Measurements from ENCODE around the gene PRKG1.

PRKG1 gene

DNA sequence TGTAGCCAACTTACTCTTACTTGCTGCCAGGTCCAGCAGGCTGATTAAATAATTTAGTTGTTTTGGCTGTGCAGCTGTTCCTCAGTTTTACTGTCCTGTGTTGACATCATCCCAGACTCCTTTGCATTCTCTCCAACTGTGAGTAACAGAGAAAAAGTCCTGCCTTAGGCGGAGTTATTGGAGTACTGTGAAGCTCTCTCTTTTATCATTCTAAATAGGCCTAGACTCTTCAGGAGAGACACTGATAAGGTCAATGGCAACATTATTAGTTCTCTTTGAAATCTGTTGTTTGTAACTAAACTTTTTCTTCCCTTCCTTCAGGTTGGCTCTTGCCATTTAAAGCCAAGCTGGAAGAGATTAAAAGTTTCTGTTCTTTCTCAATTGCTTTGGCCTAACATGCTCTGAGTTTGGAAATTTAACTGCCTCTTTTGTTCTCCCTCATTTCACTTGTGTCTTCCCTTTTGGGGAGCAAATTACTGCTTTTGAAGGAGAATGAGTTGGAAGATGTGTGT, 840.8 kb downstream of the PRKG1 start:
- Histone ChIP-seq H3K27me3 (ENCODE audit: insufficient read depth, poor library complexity, severe bottlenecking) (no peaks in the 10 kb centered on the region), H3K27ac (replicated peaks) (no peak overlapping the region), H3K4me3 (replicated peaks; ENCODE audit: insufficient read depth, low read length) (no peak overlapping the region)
- no peak for DNase-seq (ENCODE audit: low read depth in 1 of 2, low spot score in 1 of 2)
- no peak for TF ChIP-seq SPI1 (IDR thresholded peaks at IDR 0.05; ENCODE audit: borderline replicate concordance, low read depth)

- TF ChIP-seq, protein P1, sequence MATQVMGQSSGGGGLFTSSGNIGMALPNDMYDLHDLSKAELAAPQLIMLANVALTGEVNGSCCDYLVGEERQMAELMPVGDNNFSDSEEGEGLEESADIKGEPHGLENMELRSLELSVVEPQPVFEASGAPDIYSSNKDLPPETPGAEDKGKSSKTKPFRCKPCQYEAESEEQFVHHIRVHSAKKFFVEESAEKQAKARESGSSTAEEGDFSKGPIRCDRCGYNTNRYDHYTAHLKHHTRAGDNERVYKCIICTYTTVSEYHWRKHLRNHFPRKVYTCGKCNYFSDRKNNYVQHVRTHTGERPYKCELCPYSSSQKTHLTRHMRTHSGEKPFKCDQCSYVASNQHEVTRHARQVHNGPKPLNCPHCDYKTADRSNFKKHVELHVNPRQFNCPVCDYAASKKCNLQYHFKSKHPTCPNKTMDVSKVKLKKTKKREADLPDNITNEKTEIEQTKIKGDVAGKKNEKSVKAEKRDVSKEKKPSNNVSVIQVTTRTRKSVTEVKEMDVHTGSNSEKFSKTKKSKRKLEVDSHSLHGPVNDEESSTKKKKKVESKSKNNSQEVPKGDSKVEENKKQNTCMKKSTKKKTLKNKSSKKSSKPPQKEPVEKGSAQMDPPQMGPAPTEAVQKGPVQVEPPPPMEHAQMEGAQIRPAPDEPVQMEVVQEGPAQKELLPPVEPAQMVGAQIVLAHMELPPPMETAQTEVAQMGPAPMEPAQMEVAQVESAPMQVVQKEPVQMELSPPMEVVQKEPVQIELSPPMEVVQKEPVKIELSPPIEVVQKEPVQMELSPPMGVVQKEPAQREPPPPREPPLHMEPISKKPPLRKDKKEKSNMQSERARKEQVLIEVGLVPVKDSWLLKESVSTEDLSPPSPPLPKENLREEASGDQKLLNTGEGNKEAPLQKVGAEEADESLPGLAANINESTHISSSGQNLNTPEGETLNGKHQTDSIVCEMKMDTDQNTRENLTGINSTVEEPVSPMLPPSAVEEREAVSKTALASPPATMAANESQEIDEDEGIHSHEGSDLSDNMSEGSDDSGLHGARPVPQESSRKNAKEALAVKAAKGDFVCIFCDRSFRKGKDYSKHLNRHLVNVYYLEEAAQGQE (IDR thresholded peaks at IDR 0.05; ENCODE audit: insufficient replicate concordance, low read depth), result no peak
- no peak for TF ChIP-seq SPI1 (IDR thresholded peaks at IDR 0.05; ENCODE audit: borderline replicate concordance, low read depth)
- TF ChIP-seq CTCF (IDR thresholded peaks at IDR 0.05; ENCODE audit: insufficient read depth, low read length), result no peak
- no peak for TF ChIP-seq POLR2AphosphoS5 (IDR thresholded peaks at IDR 0.05; ENCODE audit: low read depth)
- no peak for TF ChIP-seq GABPA (IDR thresholded peaks at IDR 0.05; ENCODE audit: low read depth)
- Histone ChIP-seq H3K27ac (replicated peaks) (no peak overlapping the region), H3K4me3 (replicated peaks; ENCODE audit: insufficient read depth, low read length) (no peak overlapping the region), H3K27me3 (ENCODE audit: insufficient read depth, poor library complexity, severe bottlenecking) (no peaks in the 10 kb centered on the region)
- DNase-seq (ENCODE audit: low read depth in 1 of 2, low spot score in 1 of 2), result no peak
Measured at GRCh38 chr10:51918440-51918839, 844.2 kb downstream of the PRKG1 start.

DNA sequence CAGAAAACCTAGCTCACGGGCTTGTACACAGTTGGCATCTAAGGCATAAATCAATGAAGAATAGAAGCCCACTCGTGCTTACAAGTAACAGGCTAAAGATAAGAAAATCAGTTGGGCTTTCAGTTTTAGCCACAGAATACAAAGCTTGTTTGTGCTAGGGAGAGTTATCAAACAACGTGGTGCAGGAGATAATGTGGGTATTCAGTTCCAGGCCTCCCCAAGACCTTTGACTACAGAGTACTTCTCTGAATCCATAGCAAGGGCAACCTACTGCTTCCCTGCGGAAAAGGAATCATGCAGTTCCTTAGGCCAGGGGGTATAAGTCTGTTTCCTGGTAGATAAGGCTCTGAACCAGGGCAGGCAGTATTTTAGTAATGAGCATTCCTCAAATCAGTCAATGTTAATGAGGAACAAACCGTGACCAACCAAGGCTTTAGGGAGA, 844.6 kb downstream of the PRKG1 start:
- TF ChIP-seq POLR2AphosphoS5 (IDR thresholded peaks at IDR 0.05; ENCODE audit: low read depth) (no peak), SPI1 (IDR thresholded peaks at IDR 0.05; ENCODE audit: borderline replicate concordance, low read depth) (no peak), GABPA (IDR thresholded peaks at IDR 0.05; ENCODE audit: low read depth) (no peak), CTCF (IDR thresholded peaks at IDR 0.05; ENCODE audit: insufficient read depth, low read length) (no peak)
- TF ChIP-seq, protein P1 (IDR thresholded peaks at IDR 0.05; ENCODE audit: insufficient replicate concordance, low read depth), result no peak
- no peak overlapping the region for H3K4me3 ChIP-seq (replicated peaks; ENCODE audit: insufficient read depth, low read length)
- DNase-seq (ENCODE audit: low read depth in 1 of 2, low spot score in 1 of 2), result no peak
- no peaks in the 10 kb centered on the region for H3K27me3 ChIP-seq (ENCODE audit: insufficient read depth, poor library complexity, severe bottlenecking)
- H3K27ac ChIP-seq (replicated peaks), result no peak overlapping the region

GRCh38 chr10:51920672-51921071, 846.4 kb downstream of the PRKG1 start:
- no peak for DNase-seq (ENCODE audit: low read depth in 1 of 2, low spot score in 1 of 2)
- H3K27me3 ChIP-seq (ENCODE audit: insufficient read depth, poor library complexity, severe bottlenecking), result no peaks in the 10 kb centered on the region
- TF ChIP-seq GABPA (IDR thresholded peaks at IDR 0.05; ENCODE audit: low read depth) (no peak), SPI1 (IDR thresholded peaks at IDR 0.05; ENCODE audit: borderline replicate concordance, low read depth) (no peak), CTCF (IDR thresholded peaks at IDR 0.05; ENCODE audit: insufficient read depth, low read length) (no peak), POLR2AphosphoS5 (IDR thresholded peaks at IDR 0.05; ENCODE audit: low read depth) (no peak)
- TF ChIP-seq, protein P1 (IDR thresholded peaks at IDR 0.05; ENCODE audit: insufficient replicate concordance, low read depth), result no peak
- H3K27ac ChIP-seq (replicated peaks), result no peak overlapping the region
- H3K4me3 ChIP-seq (replicated peaks; ENCODE audit: insufficient read depth, low read length), result no peak overlapping the region

Measured in HL-60 (cell line).